ENCODE data around the gene SH3GLB2.
"Not testable (repeated sequence)": the region's sequence is repeated elsewhere in the genome, so short reads cannot be mapped to it uniquely, and the experiment has no call there.

Gene SH3GLB2

DNA sequence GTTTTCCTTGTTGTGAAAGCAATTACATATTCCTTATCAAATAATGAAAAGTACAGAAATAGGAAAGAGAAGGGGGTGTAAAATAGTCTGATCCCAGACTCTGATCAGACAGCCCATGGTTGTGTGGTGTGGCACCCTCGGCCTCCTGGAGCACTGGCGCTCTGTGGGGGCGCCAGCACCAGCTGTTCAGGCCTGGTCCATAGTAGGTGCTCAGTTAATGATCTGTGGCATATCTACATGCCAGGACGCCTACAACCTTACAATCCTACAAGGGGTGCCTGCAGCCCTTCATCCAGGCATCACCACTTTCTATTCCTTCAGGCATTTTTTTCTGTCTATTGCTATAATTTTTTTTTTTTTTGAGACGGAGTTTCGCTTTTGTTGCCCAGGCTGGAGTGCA is 24.9 kb upstream of the SH3GLB2 start:
- no peak for DNase-seq

DNA sequence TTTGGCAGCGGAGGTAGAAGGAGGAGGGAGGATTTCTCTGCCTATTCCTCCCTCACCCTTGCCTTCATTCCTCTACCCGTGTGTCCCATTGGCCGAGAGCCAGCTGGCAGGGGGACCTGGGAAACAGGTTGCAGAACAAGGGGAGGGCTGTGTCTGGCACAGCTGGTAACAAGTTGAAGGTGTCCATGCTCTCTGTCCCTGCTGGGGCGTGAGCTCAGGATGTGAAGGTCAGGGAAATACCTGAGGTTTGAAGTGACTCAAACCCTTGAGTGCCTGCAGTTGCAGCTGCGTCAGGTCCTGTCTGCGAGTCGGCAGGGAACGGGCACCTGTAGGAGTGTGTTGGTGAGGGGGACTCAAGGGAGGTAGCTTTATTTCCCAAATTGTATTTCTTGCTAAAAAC is 24.5 kb upstream of the SH3GLB2 start:
- no peak for DNase-seq

DNA sequence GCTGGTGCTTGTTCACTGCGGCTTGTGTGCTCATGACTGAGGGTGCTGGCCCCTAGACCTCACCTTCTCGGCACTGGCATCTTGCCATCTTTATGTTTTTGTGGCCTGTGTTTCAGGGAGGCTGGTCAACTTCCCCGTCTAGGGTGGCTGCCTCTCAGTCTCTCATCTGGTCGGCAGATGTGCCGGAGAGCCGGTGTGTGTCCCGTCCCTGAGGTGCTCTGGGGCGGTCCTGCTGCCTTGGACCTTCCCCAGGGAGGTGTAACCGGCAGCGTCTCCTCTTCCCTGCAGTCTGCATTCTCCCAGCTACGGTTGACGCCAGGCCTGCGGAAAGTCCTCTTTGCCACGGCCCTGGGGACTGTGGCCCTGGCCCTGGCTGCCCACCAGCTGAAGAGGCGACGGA is 13.9 kb upstream of the SH3GLB2 start:
- no peak for DNase-seq

DNA sequence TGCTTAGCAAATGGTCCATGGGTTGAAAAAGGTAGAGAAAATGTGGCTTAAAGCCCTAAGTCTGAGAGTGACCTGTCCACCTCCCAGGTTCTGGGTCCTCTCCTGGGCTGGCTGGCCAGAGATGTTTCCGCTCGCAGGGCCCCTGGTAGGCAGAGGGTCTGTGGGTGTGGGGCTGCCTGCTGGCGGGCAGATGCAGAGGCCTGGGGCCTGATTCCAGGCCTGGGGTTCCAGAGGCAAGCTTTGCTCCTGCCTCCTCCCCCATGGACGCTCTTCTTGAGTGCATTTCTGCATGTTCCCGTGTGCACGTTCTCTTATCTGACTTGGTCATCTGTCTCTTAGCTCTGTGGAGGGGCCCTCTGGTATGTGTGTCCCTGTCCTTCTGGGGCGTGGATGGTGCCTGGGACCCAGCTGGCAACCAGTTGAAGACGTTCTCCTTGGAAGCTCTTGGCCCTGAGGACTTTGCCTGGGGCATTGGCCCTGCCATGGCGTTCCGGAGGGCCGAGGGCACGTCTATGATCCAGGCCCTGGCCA is 12.0 kb upstream of the SH3GLB2 start:
- DNase-seq, result no peak

DNA sequence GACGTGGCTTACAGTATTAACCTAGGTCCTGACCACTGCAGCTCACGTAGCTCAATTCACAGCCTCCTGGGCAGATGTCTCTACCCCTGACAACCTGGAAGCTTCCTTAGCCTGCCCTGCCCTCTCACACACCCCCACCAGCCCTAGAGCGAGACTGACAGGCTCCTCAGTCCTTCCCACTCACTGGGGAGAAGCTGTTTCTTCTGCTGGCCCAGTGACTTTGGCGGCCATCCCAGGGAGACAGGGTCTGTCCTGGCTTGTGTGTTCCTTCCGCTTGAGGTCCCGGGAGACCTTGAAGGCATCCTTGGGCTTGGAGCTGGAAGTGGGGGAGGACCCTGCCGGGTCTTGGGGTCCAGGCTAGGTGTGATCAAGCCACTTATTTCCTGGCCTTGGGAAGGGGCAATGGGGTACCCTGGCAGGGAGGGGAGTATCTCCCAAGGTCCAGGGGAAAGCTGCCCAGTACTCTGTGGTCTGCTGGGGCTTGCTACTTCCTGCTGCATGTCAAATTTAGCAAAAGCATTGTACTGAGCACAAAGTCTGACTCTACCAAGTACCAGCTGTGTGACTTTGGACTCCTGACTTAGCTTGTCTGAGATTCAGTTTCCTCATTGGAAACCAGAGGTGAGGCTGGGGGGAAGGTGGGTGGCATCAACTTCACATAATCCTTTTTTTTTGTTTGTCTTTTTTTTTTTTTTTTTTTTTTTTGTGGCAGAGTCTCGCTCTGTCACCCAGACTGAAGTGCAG is 10.2 kb upstream of the SH3GLB2 start:
- no peak for DNase-seq

DNA sequence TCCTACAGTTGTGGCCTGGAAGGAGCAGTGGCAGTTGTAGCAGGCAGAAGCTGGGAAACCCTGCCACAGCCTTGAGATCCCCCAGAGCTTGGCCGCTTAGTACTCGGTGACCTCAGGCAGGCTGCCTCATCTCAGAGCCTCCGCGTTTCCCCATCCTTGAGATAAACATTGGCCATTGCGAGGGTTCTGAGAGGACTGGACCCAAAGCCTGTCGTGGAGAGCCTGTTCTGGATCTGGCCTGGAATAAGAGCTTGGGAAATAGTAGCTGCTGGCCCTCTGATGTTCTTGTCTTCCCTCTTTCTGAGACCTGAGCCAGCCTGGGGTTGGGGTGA is 9.6 kb upstream of the SH3GLB2 start:
- DNase-seq, result no peak

DNA sequence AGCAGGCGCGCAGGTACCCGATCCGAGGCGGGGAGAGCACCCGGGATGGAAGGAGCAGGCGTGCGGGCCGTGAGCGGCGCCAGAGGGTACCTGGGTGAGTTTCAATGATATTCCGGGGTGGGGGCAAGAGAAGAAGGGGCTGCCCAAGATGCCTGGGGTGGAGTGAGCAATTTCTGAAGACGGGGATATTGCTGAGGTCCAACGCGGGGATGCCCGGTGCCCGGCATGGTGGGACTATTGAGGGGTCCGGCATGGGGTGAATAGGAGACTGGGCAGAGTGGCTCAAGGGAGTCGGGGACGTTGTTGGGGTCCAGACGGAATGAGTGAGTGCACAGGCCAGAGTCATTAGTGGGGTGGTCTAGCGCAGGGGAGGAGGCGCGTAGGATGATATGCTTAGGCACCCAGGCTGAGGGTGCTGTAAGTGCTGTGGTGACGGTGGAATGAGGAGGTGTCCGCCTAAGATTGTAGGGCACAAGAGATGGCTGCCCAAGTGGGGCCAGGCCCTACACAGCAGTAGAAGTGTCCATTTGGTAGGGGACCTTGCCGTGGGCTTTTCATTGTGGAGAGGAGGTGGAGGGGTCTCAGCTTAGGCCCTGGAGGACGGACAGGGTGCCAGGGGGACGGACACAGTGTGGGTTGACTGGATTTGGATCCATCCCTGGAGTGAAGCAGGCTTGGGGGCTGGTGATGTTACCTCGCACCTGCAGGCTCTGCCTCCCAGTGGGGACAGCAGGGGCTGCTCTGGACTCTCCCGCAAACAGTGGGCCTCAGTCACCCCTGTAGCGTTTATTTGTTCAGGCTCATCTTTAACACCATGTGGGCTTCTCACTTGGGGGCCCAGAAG is 9.0 kb upstream of the SH3GLB2 start:
- DNase-seq, result no peak

DNA sequence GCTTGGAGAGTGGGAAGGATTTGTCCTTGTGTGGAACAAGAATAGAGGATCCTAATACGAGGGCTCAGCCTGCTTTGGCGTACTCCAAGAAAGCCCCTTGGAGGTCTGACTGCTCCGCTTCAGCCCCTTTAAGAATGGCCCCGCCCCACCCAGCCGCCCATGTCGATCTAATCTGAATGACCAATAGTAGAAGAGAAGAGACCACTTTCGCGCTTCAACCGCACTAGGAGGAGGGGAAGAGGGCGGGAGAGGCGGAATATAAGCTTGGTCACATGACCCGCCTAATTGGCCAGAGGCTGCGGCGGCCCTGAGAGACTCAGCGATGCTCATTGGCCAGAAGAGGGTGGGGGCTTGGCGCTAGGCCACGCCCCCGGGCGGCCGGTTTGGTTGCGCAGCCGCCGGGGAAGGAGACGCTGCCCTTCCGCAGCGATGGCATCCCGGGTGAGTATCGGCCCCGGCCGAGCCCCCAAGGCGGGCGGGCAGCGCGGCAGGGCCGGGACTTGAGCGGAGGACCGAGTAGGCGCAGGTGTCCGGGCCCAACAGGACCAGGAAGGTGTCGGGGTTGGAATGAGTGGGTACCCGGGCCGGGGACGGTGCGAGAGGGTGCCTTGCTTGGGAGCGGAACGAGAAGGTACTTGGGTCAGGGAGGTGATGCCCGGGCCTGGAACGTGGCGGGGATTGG is 8.3 kb upstream of the SH3GLB2 start, which contains the start of gene MIGA2:
MIGA2 (plus strand) TSS at position 386 of the 682 bp plus-strand sequence. CDS start 3,969 bp downstream, outside the sequence.
- peak; percentile 99 for DNase-seq

DNA sequence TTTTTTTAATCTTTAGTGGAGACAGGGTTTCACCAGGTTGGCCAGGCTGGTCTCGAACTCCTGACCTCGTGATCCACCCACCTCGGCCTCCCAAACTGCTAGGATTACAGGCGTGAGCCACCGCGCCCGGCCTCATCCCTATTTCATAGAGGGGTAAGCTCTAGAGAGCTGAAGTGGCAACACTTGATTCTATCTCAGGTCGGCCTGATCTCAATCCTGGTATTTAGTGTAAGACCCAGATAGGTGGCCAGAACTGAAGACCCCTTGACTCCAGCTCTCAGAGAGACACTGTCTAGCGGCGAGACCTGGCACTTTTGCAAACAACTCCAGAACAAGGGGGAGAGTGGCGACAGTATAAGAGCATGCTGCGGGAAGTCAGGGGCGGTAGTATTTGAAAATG is 7.7 kb upstream of the SH3GLB2 start:
- DNase-seq, result not testable (repeated sequence)

DNA sequence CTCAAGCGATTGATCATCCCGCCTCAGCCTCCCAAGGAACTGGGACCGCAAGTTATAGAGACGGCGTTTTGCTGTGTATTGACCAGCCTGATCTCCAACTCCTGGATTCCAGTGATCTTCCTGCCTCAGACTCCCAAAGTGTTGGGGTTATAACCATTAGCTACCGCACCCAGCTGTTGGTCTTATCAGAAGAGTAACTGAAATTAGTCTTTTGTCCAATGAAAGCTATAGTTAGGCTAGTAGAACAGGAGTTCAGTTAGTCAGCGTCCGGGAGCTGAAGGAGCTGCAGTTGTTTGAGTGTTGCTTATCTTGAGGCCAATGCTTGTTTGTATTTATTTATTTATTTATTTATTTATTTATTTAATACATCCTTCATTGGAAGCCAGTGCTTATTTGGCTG is 5.1 kb upstream of the SH3GLB2 start:
- no peak for DNase-seq

DNA sequence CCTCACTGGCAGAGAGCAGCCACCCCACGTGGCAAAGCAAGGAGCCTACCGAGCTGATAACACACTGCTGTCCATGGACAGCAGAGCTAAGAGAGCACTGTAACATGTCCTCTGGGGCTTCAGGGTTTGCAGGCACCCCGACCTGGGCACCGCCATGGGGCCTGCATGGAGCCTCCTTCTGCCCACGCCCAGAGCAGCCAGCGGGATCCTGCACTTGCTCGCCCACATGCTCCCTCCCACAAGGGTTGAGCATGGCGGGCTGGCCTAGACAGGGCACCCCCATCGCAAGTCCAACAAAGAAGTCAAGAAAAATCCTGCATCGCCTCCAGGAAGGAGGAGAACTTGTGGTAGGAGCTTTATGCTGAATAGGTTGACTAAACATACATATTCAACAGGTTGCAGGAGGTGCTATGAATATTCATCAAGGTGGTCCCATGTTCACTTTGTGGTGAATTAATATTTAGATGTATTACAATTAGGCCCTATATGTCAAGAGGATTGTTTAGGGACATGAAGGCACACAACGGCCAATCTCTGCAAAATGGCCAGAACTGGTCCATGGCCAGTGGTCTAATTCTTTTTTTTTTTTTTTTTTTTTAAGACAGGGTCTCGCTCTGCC is 4.5 kb upstream of the SH3GLB2 start:
- no peak for DNase-seq

DNA sequence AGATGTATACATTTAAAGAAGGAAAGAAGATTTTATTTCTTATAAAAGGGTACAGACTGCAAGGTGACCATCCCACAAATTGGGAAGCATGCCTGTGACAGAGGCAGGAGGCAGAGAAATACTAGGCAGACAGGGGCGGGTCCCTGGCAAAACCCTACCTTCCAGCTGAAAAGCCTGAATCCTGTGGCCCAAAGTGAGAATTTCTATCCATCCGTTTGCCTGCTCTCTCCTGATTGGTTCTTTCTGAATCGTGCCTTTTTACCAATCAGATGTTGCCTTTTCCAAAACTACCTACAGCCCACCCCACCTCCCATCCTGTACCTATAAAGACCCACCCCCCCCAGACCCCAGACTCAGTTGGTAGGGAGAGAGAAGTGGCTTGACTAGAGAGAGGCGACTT is 3.4 kb upstream of the SH3GLB2 start:
- DNase-seq, result no peak

DNA sequence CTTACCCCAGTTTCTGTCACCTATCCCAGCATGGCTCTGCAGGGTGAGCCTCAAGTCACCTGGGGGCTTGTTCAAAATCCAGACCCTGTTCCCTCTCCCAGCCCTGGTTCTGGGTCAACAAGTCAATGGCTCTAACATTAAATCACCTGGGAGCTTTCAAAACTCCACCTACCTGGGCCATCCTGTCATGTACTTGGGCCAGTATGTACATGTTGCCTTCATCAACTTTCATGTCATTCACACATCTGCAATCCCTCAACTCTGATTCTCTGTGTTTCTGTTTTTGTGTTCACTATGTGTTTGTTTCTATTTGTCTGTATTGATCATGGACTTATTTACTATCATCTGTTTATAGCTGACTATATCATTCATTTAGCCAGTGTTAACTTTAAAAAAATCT is 2.1 kb upstream of the SH3GLB2 start:
- no peak for DNase-seq

DNA sequence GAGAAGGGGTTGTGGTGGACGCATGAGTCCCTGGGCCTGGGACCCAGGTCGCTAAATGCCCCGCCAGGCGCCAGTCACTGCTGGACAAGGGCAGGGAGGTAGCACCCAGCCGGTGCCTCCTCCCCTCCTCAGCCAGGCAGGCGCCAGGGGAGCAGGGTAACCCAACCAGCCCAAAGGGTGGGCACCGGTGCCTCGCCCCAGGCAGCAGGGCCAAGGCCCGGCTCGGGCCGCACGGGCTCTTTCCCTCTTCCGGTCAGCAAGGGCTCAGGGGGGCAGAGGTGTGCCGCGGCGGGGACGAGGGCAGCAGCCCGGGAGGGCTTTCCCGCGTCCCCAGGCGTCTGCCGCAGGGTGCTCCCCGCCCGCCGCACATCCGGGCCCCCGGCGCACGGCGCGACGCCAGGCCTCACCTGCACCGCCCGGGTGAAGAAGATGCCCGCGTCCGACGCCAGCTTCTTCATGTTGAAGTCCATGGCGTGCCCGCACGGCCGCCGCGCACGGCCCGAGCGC is 393 bp downstream of the SH3GLB2 start:
- DNase-seq, result peak; percentile 53

DNA sequence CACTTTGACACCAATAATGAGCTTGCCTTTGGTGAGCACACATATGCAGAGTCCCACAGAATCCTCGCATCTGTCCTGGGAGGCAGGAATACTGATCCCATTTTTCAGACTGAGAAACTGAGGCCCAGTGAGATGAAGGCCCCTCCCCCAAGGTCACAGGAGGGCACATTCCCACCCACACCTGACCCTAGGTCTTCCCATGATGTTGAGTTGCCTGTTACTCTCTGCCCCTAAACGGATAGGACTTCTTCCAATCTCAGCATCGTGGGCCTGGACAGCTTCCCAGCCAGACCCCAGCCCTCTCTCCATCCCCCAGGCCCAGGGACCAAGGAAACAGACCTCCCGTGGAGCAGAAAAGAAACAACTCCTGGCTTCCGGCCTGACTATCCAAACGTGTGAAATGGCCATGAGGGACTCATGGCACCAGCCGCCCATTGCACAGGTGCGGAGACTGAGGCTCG is 877 bp downstream of the SH3GLB2 start:
- no peak for DNase-seq

DNA sequence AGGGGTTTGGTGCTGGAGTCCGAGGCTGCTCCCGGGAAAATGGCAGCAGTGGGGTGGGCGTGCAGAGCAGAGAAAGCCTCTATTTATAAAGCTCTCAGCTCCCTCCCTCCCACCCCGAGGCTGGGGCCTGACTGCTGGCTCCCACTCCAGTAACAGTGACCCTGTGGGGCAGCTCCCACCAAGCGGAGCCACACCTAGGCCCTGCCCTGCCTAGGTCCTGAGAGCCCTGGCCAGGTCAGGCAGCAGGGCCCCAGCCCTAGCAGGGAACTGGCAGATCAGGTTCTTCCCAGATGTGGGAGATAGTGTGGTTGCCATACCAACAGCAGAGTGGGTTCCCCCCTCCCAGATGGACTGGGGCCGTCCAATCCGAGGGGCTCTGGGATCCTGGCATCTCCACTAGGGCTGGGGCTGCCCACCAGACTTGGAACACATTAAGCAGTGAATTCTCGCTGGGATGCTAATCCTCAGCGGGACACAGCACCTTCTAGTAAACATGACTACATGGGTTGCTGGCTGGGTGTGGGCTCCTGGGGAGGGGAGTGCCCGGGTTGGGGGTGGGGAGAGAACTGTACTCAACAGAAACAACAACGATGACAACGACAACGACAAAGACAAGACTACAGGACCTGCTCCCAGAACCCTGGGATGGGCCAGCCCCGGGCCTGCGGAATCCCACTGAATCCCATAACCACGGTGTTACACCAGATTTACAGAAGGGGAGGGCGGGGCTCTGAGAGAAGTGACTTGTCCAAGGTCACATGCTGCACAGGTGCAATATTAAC is 1.5 kb downstream of the SH3GLB2 start:
- DNase-seq, result no peak

DNA sequence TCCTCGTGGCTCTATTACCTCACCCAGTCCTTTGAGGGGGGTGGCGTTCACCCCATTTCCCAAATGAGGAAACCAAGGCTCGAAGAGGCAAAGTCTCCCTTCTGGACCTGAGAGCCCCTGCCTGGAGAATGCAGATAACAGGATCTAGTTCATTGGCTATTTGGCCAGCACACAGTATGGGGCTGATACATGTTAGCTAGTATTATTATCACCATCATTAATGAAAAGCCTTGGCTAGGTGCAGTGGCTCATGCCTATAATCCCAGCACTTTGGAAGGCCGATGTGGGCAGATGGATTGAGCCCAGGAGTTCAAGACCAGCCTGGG is 4.3 kb downstream of the SH3GLB2 start:
- DNase-seq, result no peak

DNA sequence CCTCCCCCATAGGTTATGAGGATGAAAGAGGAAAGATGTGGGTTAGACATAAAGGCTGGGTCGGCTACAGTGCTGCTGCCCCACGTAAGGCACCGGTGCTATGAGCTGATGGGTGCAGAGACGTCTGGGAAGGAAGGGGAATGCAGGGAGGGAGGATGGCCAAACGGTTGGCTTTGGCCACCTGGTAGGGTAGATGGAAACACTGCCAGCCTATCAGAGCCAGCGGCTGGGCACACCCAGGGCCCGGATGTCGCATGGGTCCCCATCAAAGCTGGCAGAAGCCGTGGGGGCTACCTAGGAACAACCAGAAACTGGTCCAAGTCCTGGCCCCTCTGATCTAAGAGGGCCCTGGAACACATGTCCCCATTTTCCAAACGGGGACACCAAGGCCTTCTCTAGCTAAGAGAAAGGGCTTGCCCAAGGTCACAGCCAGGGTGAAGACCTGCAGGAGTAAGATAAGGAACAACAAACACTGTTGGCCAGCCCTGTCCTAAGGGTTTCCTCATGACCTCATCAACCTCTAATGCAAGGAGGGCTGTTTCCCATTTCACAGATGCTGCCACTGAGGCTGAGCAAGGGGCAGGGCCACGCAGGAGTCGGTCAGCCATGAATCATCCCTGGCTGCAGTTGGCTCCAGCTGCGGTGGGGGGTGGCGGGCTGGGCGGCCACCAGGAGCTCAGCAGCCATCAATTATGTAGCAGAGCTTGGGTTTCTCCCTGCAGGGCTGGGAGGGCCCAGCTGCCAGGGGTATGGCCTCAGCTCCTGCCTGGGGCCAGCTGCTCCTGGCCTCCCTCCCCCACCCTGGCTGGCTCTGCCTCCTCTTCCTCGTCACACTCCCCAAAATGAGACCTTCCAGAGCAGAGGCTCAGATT is 4.9 kb downstream of the SH3GLB2 start:
- peak; percentile 14 for DNase-seq

DNA sequence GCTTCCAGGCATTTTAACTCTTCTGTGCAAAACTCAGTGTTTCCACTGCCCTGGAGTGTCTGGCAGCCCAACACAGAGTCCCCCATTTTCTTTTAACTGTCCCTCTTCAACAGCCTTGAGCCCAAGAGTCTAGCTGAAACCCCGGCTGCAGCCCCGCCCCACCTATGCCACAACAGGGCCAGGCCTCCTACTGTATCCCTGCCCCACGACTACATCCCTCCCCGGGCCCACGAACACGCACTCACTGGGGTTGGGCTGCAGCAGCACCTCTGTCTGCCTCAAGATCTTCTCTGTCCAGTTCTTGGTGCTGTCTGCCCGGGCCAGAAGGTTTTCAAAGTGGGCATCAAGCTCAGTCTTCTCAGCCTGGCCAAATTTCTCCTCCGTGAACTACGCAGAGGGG is 6.1 kb downstream of the SH3GLB2 start:
- DNase-seq, result no peak

DNA sequence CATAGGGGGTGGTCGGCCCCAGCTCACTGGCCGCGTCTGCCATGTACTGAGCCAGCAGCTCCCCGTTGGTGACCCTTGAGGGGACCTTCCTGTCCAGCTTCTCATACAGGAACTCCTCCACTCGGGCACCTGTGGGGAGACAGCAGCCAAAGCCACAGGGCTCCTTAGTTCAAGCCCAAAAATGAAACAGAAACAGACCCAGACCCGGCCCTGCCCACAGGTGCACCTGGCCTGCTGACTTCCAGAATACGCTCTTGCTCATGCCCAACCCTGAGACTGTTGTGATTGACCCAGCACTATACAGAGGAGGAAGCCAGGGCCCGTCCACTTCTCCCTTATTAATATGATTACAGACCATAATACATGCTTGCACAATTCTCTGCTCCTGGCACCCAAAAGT is 7.0 kb downstream of the SH3GLB2 start:
- no peak for DNase-seq

DNA sequence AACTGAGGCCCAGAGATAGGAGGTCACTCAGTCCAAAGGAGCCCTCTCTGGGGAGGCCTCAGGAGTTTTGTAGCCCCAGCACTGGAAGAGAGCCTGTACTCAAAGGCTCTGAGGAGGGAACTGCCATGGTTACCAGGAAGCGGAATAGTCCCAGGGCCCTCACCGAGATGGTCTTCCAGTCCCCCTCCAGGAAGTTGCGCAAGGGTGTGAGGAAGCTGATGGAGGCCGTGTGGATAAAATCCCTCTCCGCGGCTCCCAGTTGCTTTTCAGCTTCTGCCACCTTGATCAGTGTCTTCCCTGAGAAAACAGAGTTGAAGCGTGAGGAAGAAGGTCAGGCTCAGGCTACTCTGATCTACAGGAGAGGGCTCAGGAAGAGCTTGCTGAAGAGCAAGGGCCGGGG is 13.5 kb downstream of the SH3GLB2 start:
- DNase-seq, result no peak

Measured in NCI-H1092 treated with DMSO at 0.1 percent for 48 hours (cell line).